Esophagus muscularis mucosa (tissue), 4 donors: ENCODE data around the gene TSNAXIP1.

ENCODE experiments used
- CTCF ChIP-seq, 3 experiments: fragments of 200-600 bp in 2 of 3; fragments of 450-650 bp in 1 of 3; sonication (generic) in 2 of 3; IDR thresholded peaks; one replicate each; pipeline ENCODE4 v1.5.1; 2017 to 2019; ENCODE audit warnings: antibody characterized with exemption in 3 of 3, mild to moderate bottlenecking in 2 of 3, moderate library complexity in 1 of 3
- EP300 ChIP-seq: sonication (generic); formaldehyde crosslinking; IDR thresholded peaks from one replicate; pipeline ENCODE4 v1.6.1; 2017; ENCODE audit warnings: antibody characterized with exemption
- POLR2A ChIP-seq: fragments of 450-650 bp; IDR thresholded peaks from one replicate; pipeline ENCODE4 v1.6.1; 2017; ENCODE audit warnings: antibody characterized with exemption, moderate library complexity, mild to moderate bottlenecking, low read depth
- POLR2AphosphoS5 ChIP-seq, 2 donors: sonication (generic); formaldehyde crosslinking; IDR thresholded peaks; one replicate each; pipeline ENCODE4 v1.6.1; 2017; ENCODE audit warnings: antibody characterized with exemption in 2 of 2

- no peak for TF ChIP-seq CTCF (IDR thresholded peaks at IDR 0.05)
- TF ChIP-seq EP300: no peak
- TF ChIP-seq POLR2A: no peak
- TF ChIP-seq POLR2AphosphoS5 (IDR thresholded peaks at IDR 0.05): no peak
Observed at GRCh38 chr16:67779256-67780014, 27.3 kb upstream of the TSNAXIP1 start.
